BJ (cell line): Measurements from ENCODE around the gene LHFPL6. TPM values are rescaled to one million over a fixed set of nuclear protein-coding genes. Genes with fewer than 3 reads are reported as not detected.

Experiments
- CTCF ChIA-PET: fragments of 350-600 bp; formaldehyde crosslinking; extraction: SDS; loops from one replicate; lab custom pipeline; 2021; ENCODE audit warnings: antibody characterized with exemption, inconsistent platforms; lab: Yijun Ruan, JAX
- POLR2A ChIA-PET: fragments of 300-600 bp; sonication (Branson Sonifier 250); formaldehyde crosslinking; extraction: SDS; loops from one replicate; lab custom pipeline; 2021; ENCODE audit warnings: antibody characterized with exemption; lab: Charles Lee
- DNase-seq: peaks from one replicate; pipeline ENCODE4 v3.0.0-alpha.2; 2011; ENCODE audit warnings: low read depth
- H3K27me3 ChIP-seq: 2 replicates; pipeline ENCODE4 v1.6.0; 2011; ENCODE audit warnings: low read length; ENCODE audit not compliant: control insufficient read depth, insufficient read depth
- H3K36me3 ChIP-seq: 2 replicates; pipeline ENCODE4 v1.5.1; 2011; ENCODE audit warnings: low read length; ENCODE audit not compliant: control insufficient read depth, insufficient read depth
- H3K4me3 ChIP-seq: 2 replicates; pipeline ENCODE4 v1.5.1; 2011; ENCODE audit warnings: low read depth, mild to moderate bottlenecking, control low read depth, low read length
- CTCF ChIP-seq: IDR thresholded peaks from 2 replicates; pipeline ENCODE4 v1.5.1; 2011; ENCODE audit warnings: low read depth, mild to moderate bottlenecking, control low read depth, inconsistent platforms, low read length, moderate library complexity; ENCODE audit not compliant: insufficient read depth
- polyA plus RNA-seq: library from polyadenylated mRNA; depleted of rRNA; stranded (reverse); fragments of >200 nt; gene quantifications from 2 replicates; pipeline ENCODE4 v1.2.3, GENCODE V29; 2011

Gene LHFPL6
- polyA plus RNA-seq, 1 experiment, result 69.0 TPM

- DNase-seq, result no peak
- no peaks in the 10 kb centered on the region for H3K36me3 ChIP-seq
- ChIA-PET CTCF (no interaction called here), POLR2A (no interaction called here)
- no peak for TF ChIP-seq CTCF
- no peaks in the 10 kb centered on the region for H3K27me3 ChIP-seq
- no peak overlapping the region for H3K4me3 ChIP-seq
Measured at GRCh38 chr13:39524795-39525194, 78.2 kb downstream of the LHFPL6 start.

- POLR2A ChIA-PET, result no interaction called here
- TF ChIP-seq CTCF, result no peak
- no peak overlapping the region for H3K4me3 ChIP-seq
- CTCF ChIA-PET, result interaction anchor here (1.0 kb wide), 1 partner anchor 8 kb away, joined by 3 read pairs; no protein-coding TSS in a partner anchor
- no peaks in the 10 kb centered on the region for H3K36me3 ChIP-seq
- no peak for DNase-seq
- no peaks in the 10 kb centered on the region for H3K27me3 ChIP-seq
Measured at GRCh38 chr13:39522329-39522728, 80.7 kb downstream of the LHFPL6 start.

GRCh38 chr13:39521701-39522100, 81.3 kb downstream of the LHFPL6 start:
- ChIA-PET CTCF (no interaction called here), POLR2A (no interaction called here)
- no peak for DNase-seq
- no peaks in the 10 kb centered on the region for H3K36me3 ChIP-seq
- TF ChIP-seq CTCF, result no peak
- no peak overlapping the region for H3K4me3 ChIP-seq
- H3K27me3 ChIP-seq, result no peaks in the 10 kb centered on the region

GRCh38 chr13:39516096-39516495, 86.9 kb downstream of the LHFPL6 start:
- H3K27me3 ChIP-seq, result no peaks in the 10 kb centered on the region
- H3K4me3 ChIP-seq, result no peak overlapping the region
- H3K36me3 ChIP-seq, result no peaks in the 10 kb centered on the region
- no peak for DNase-seq
- ChIA-PET CTCF (interaction anchor here (0.7 to 1.5 kb wide), 4 partner anchors 9 to 96 kb away, joined by 3 to 5 read pairs (median 4); no protein-coding TSS in a partner anchor), POLR2A (no interaction called here)
- TF ChIP-seq CTCF, result no peak

GRCh38 chr13:39515224-39515714, 87.7 kb downstream of the LHFPL6 start:
- no peaks in the 10 kb centered on the region for H3K27me3 ChIP-seq

More at GRCh38 chr13:39515224-39515714, 87.7 kb downstream of the LHFPL6 start:
- ChIA-PET POLR2A (no interaction called here), CTCF (interaction anchor here (1.3 to 1.7 kb wide), 4 partner anchors 28 to 97 kb away, joined by 3 to 5 read pairs (median 4); no protein-coding TSS in a partner anchor)
- TF ChIP-seq CTCF, result no peak
- no peak overlapping the region for H3K4me3 ChIP-seq
- H3K36me3 ChIP-seq, result no peaks in the 10 kb centered on the region
- no peak for DNase-seq
